CD4-positive, alpha-beta T cell (primary cell): ENCODE data around the gene GIGYF1. TPM values are rescaled to one million over a fixed set of nuclear protein-coding genes. Genes with fewer than 3 reads are reported as not detected.

Experiments used
- ATAC-seq: fragments of 200-7000 bp; cut with Tn5 transposase; one replicate; pipeline ENCODE4 v1.10.0; 2022; ENCODE audit warnings: mild to moderate bottlenecking; ENCODE audit not compliant: poor library complexity
- CTCF ChIA-PET: fragments of 350-600 bp; sonication (Branson Sonifier 250); formaldehyde crosslinking; loops from one replicate; lab custom pipeline; 2021; ENCODE audit warnings: antibody characterized with exemption, inconsistent platforms; lab: Charles Lee
- POLR2A ChIA-PET: fragments of 350-600 bp; sonication (Branson Sonifier 250); formaldehyde crosslinking; loops from one replicate; lab custom pipeline; 2021; ENCODE audit warnings: antibody characterized with exemption, inconsistent platforms; lab: Charles Lee
- DNase-seq, 14 experiments: peaks; one replicate each; pipeline ENCODE4 v3.0.0-alpha.2; 2013 to 2020; ENCODE audit warnings: mixed read lengths in 2 of 14
- H3K27ac ChIP-seq, 2 donors: one replicate each; pipeline versions ENCODE4 v1.5.1 to v1.7.0; 2013; ENCODE audit warnings: low read length in 2 of 2, low read depth in 1 of 2, mild to moderate bottlenecking in 1 of 2
- H3K27me3 ChIP-seq, 2 experiments: 1 replicate in 1 of 2; 2 replicates in 1 of 2; pipeline versions ENCODE4 v1.6.1 to v1.7.0; 2013; ENCODE audit warnings: low read length in 2 of 2, control low read depth in 1 of 2, mild to moderate bottlenecking in 1 of 2, moderate library complexity in 1 of 2; ENCODE audit not compliant: insufficient read depth in 2 of 2, control insufficient read depth in 1 of 2
- H3K36me3 ChIP-seq: one replicate; pipeline ENCODE4 v1.6.1; 2013; ENCODE audit warnings: low read length, control low read depth; ENCODE audit not compliant: insufficient read depth
- H3K4me1 ChIP-seq: one replicate; pipeline ENCODE4 v1.6.1; 2013; ENCODE audit warnings: low read length, control low read depth; ENCODE audit not compliant: insufficient read depth
- H3K4me3 ChIP-seq: one replicate; pipeline ENCODE4 v1.5.1; 2013; ENCODE audit warnings: mild to moderate bottlenecking, low read length, moderate library complexity
- H3K9me3 ChIP-seq, 2 experiments: 1 replicate in 1 of 2; 2 replicates in 1 of 2; pipeline versions ENCODE4 v1.6.1 to v1.7.0; 2013; ENCODE audit warnings: low read length in 2 of 2, mild to moderate bottlenecking in 2 of 2, control low read depth in 1 of 2, moderate library complexity in 1 of 2; ENCODE audit not compliant: control insufficient read depth in 1 of 2, insufficient read depth in 1 of 2
- H3K27ac Mint-ChIP-seq: one replicate; pipeline ENCODE4 v1.8.0; 2020; ENCODE audit warnings: mixed read lengths
- H3K27me3 Mint-ChIP-seq: one replicate; pipeline ENCODE4 v1.8.0; 2021; ENCODE audit warnings: mixed read lengths
- H3K36me3 Mint-ChIP-seq: one replicate; pipeline ENCODE4 v1.8.0; 2021; ENCODE audit warnings: low read depth, mixed read lengths
- H3K4me1 Mint-ChIP-seq: one replicate; pipeline ENCODE4 v1.8.0; 2021; ENCODE audit warnings: low read depth, mixed read lengths
- H3K4me3 Mint-ChIP-seq: one replicate; pipeline ENCODE4 v1.8.0; 2020; ENCODE audit warnings: mild to moderate bottlenecking, mixed read lengths
- H3K9me3 Mint-ChIP-seq: one replicate; pipeline ENCODE4 v1.8.0; 2020; ENCODE audit warnings: mixed read lengths
- CTCF ChIP-seq: fragments of 200-600 bp; IDR thresholded peaks from one replicate; pipeline ENCODE4 v1.8.0; 2022; ENCODE audit warnings: antibody characterized with exemption, mild to moderate bottlenecking
- intact Hi-C, 2 experiments: fragments of 100-400 bp; cut with DNase I in 1 of 2; cut with micrococcal nuclease in 1 of 2; formaldehyde crosslinking; loops; one replicate each; pipeline versions ENCODE4 v1.15.1 to v1.9.0; 2023 to 2025; cut with DNase I, micrococcal nuclease
- total RNA-seq, 174 experiments: library from RNA in 2 of 174; stranded (reverse) in 2 of 174; gene quantifications; one replicate each; pipeline ENCODE4 v1.2.3 and lab custom pipeline; 2021 to 2026

The GIGYF1 gene
- total RNA-seq, 2 experiments from 2014 or later: 75.5 to 78.8 TPM

DNA sequence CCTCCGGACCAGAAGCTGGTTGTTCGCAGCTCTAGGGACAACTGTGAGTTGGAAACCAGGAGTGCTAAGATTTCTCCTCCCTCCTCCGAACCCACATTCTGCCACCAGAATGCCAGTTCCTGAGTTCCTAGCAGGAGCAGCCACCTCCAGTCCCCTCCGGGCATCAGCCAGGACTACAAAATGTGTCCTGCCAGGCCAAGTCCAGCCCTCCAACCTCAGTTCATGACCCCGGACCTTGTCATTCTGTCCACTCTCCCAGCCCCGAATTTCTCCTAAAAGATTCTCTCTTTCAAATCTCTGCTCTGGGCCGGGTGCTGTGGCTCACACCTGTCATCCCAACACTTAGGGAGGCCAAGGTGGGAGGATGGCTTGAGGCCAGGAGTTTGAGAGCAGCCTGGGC lies 41.7 kb upstream of the GIGYF1 start:
- POLR2A ChIA-PET: no interaction called here
- ATAC-seq (no peak), DNase-seq (no peak)
- no peaks in the 10 kb centered on the region for H3K36me3 ChIP-seq
- H3K9me3 ChIP-seq: no peaks in the 10 kb centered on the region
- Mint-ChIP-seq H3K4me1 (no peaks in the 10 kb centered on the region), H3K9me3 (no peaks in the 10 kb centered on the region), H3K27me3 (no peaks in the 10 kb centered on the region), H3K36me3 (no peaks in the 10 kb centered on the region), H3K4me3 (no peak overlapping the region), H3K27ac (no peak overlapping the region)
- H3K27me3 ChIP-seq: peaks cover 0 to 2% of the 10 kb centered on the region in 2 experiments
- no peak for TF ChIP-seq CTCF
- CTCF ChIA-PET: no interaction called here
- intact Hi-C loops: no loop called here
- no peak overlapping the region for H3K27ac ChIP-seq
- no peaks in the 10 kb centered on the region for H3K4me1 ChIP-seq
- H3K4me3 ChIP-seq: no peak overlapping the region

DNA sequence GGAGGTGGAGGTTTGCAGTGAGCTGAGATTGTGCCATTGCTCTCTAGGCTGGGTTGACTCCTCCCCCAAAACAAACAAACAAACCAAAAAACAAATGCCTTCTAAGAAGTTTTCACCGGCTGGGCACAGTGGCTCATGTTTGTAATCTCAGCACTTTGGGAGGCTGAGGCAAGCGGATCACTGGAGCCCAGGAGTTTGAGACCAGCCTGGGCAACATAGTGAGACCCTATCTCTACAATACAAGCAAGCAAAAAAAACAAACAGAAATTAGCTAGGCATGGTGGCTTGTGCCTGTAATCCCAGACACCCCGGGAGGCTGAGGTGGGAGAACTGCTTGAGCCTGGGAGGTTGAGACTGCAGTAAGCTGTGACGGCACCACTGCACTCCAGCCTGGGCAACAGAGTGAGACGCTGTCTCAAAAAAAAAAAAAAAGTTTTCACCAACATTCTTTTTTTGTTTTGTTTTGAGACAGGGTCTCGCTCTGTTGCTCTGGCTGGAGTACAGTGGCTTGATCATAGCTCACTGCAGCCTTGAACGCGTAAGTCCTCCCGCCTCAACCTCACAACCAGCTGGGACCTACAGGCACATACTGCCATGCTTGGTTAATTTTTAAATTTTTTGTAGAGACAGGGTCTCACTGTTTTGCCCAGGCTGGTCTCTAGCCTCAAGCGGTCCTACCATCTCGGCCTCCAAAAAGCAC lies 38.0 kb upstream of the GIGYF1 start:
- no peaks in the 10 kb centered on the region for H3K36me3 Mint-ChIP-seq
- ATAC-seq: no peak

DNA sequence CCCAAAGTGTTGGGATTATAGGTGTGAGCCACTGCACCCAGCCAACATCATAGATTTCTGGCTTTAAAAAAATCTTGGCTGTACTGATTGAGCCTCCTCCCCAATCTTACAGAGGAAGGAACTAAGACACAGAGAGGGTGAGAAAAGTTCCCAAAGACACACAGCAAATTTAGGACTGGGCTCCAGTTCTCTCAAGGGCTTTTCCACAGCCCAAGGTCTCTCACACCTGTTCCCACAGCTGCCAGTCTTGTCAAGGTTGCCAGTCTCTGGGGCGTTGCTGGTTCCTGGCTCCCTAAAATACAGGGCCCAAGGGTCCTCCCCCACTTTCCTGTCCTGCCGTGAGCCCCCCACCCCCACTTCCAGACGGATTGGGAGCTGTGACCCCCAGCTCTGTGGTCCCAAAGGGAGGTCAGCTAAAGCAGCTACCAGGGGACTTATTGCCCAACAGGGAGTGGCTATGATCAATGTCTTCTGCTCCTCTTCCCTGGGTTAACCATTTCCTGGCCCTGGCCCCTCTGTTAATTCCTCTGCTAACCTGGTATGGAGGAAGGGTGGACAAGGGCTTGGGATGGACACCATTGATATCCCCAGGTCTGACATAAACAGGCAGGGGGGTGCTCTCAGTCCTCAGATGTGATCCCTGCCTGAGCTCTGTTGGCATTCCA lies 36.2 kb upstream of the GIGYF1 start:
- Mint-ChIP-seq H3K36me3 (no peaks in the 10 kb centered on the region), H3K4me3 (no peak overlapping the region), H3K9me3 (no peaks in the 10 kb centered on the region), H3K27me3 (peaks cover 17% of the 10 kb centered on the region), H3K4me1 (peaks cover 2% of the 10 kb centered on the region), H3K27ac (no peak overlapping the region)
- Histone ChIP-seq H3K4me3 (no peak overlapping the region), H3K27ac (no peak overlapping the region), H3K4me1 (peaks cover under 1% of the 10 kb centered on the region), H3K27me3 (peaks cover 0 to 2% of the 10 kb centered on the region in 2 experiments), H3K9me3 (no peaks in the 10 kb centered on the region), H3K36me3 (no peaks in the 10 kb centered on the region)
- ChIA-PET CTCF (no interaction called here), POLR2A (no interaction called here)
- no peak for TF ChIP-seq CTCF
- ATAC-seq (no peak), DNase-seq (no peak)
- intact Hi-C loops: no loop called here

More for the DNA sequence above, 38.0 kb upstream of the GIGYF1 start:
- TF ChIP-seq CTCF: no peak
- CTCF ChIA-PET: interaction anchor here (0.6 kb wide), 1 partner anchor 67 kb away, joined by 4 read pairs; no protein-coding TSS in a partner anchor
- Mint-ChIP-seq H3K27ac (no peak overlapping the region), H3K9me3 (no peaks in the 10 kb centered on the region), H3K4me3 (no peak overlapping the region), H3K4me1 (no peaks in the 10 kb centered on the region), H3K27me3 (peaks cover 15% of the 10 kb centered on the region)
- Histone ChIP-seq H3K27me3 (peaks cover 0 to 2% of the 10 kb centered on the region in 2 experiments), H3K36me3 (no peaks in the 10 kb centered on the region), H3K9me3 (no peaks in the 10 kb centered on the region), H3K4me1 (no peaks in the 10 kb centered on the region), H3K4me3 (no peak overlapping the region), H3K27ac (no peak overlapping the region)
- no peak for DNase-seq
- POLR2A ChIA-PET: no interaction called here
- intact Hi-C loops: no loop called here
